ENCODE data around the gene RPS15A.

RPS15A gene

GRCh38 chr16:18801145-18801972 lies 11.2 kb upstream of the RPS15A start, which contains the start of gene ARL6IP1:
Gene ARL6IP1 (minus strand): TSS chr16:18801549. CDS start chr16:18801466, 83 bp downstream.
- peaks cover 16% of the 10 kb centered on the region for H3K36me3 ChIP-seq (ENCODE audit: low read length)
- H3K79me2 ChIP-seq (ENCODE audit: insufficient read depth, low read length) = peaks cover 48% of the 10 kb centered on the region
- H3K27ac ChIP-seq (ENCODE audit: low read depth, low read length) = peak within 1 kb of the TSS; percentile 86
- TF ChIP-seq EZH2phosphoT487 (conservative IDR thresholded peaks at IDR 0.05; ENCODE audit: low read length) = no peak
- TF ChIP-seq CTCF (IDR thresholded peaks at IDR 0.05; ENCODE audit: insufficient read depth, low read length, poor library complexity, severe bottlenecking) = peak; percentile 67
- peak within 1 kb of the TSS; percentile 85 for H3K9ac ChIP-seq (ENCODE audit: low read length)
- H3K9me3 ChIP-seq (ENCODE audit: insufficient read depth, low read length) = no peaks in the 10 kb centered on the region
- no peaks in the 10 kb centered on the region for H3K27me3 ChIP-seq (ENCODE audit: low read length)
- peak within 1 kb of the TSS; percentile 77 for H3K4me3 ChIP-seq (ENCODE audit: insufficient read depth, low read length, poor library complexity, severe bottlenecking)
- H4K20me1 ChIP-seq (ENCODE audit: low read depth, low read length) = no peaks in the 10 kb centered on the region; the same call in 1 of the 2 replicates
- H3K4me2 ChIP-seq (ENCODE audit: low read depth, low read length, poor library complexity, severe bottlenecking) = peak within 1 kb of the TSS; percentile 87
- no peaks in the 10 kb centered on the region for H3K9me2 ChIP-seq (replicated peaks; ENCODE audit: insufficient read depth, low read length)
- peaks cover 50% of the 10 kb centered on the region for H3F3A ChIP-seq (ENCODE audit: insufficient read depth)
- peak within 1 kb of the TSS; percentile 81 for H2AFZ ChIP-seq (ENCODE audit: low read depth, low read length, severe bottlenecking)

- H3K79me2 ChIP-seq (ENCODE audit: insufficient read depth, low read length) = peaks cover 52% of the 10 kb centered on the region
- H3F3A ChIP-seq (ENCODE audit: insufficient read depth) = peaks cover 56% of the 10 kb centered on the region
- peak overlapping the region; percentile 87 for H3K4me2 ChIP-seq (ENCODE audit: low read depth, low read length, poor library complexity, severe bottlenecking)
- no peaks in the 10 kb centered on the region for H3K27me3 ChIP-seq (ENCODE audit: low read length)
- no peak overlapping the region for H2AFZ ChIP-seq (ENCODE audit: low read depth, low read length, severe bottlenecking)
- H3K9me3 ChIP-seq (ENCODE audit: insufficient read depth, low read length) = no peaks in the 10 kb centered on the region
- no peaks in the 10 kb centered on the region; the same call in 1 of the 2 replicates for H4K20me1 ChIP-seq (ENCODE audit: low read depth, low read length)
- H3K9me2 ChIP-seq (replicated peaks; ENCODE audit: insufficient read depth, low read length) = no peaks in the 10 kb centered on the region
- peak overlapping the region; percentile 85 for H3K9ac ChIP-seq (ENCODE audit: low read length)
- peak overlapping the region; percentile 77 for H3K4me3 ChIP-seq (ENCODE audit: insufficient read depth, low read length, poor library complexity, severe bottlenecking)
- TF ChIP-seq EZH2phosphoT487 (conservative IDR thresholded peaks at IDR 0.05; ENCODE audit: low read length) (no peak), CTCF (IDR thresholded peaks at IDR 0.05; ENCODE audit: insufficient read depth, low read length, poor library complexity, severe bottlenecking) (no peak)
- peaks cover 22% of the 10 kb centered on the region for H3K36me3 ChIP-seq (ENCODE audit: low read length)
- peak overlapping the region; percentile 84 for H3K27ac ChIP-seq (ENCODE audit: low read depth, low read length)
Observed at GRCh38 chr16:18800775-18801144, 10.6 kb upstream of the RPS15A start.

GRCh38 chr16:18800293-18800692 lies 10.2 kb upstream of the RPS15A start:
- Histone ChIP-seq H4K20me1 (ENCODE audit: low read depth, low read length) (no peaks in the 10 kb centered on the region; the same call in 1 of the 2 replicates), H3F3A (ENCODE audit: insufficient read depth) (peaks cover 57% of the 10 kb centered on the region)

More at GRCh38 chr16:18800293-18800692, 10.2 kb upstream of the RPS15A start:
- TF ChIP-seq CTCF (IDR thresholded peaks at IDR 0.05; ENCODE audit: insufficient read depth, low read length, poor library complexity, severe bottlenecking) (no peak), EZH2phosphoT487 (conservative IDR thresholded peaks at IDR 0.05; ENCODE audit: low read length) (no peak)
- Histone ChIP-seq H3K9me3 (ENCODE audit: insufficient read depth, low read length) (no peaks in the 10 kb centered on the region), H3K27ac (ENCODE audit: low read depth, low read length) (peak overlapping the region; percentile 84), H3K27me3 (ENCODE audit: low read length) (no peaks in the 10 kb centered on the region), H3K79me2 (ENCODE audit: insufficient read depth, low read length) (peaks cover 52% of the 10 kb centered on the region), H3K9ac (ENCODE audit: low read length) (peak overlapping the region; percentile 85), H3K36me3 (ENCODE audit: low read length) (peaks cover 26% of the 10 kb centered on the region), H2AFZ (ENCODE audit: low read depth, low read length, severe bottlenecking) (no peak overlapping the region), H3K4me3 (ENCODE audit: insufficient read depth, low read length, poor library complexity, severe bottlenecking) (peak overlapping the region; percentile 77), H3K9me2 (replicated peaks; ENCODE audit: insufficient read depth, low read length) (no peaks in the 10 kb centered on the region), H3K4me2 (ENCODE audit: low read depth, low read length, poor library complexity, severe bottlenecking) (peak overlapping the region; percentile 87)
